B cell (primary cell): ENCODE results near the gene TSC22D2. TPM values are rescaled to one million over a fixed set of nuclear protein-coding genes. Genes with fewer than 3 reads are reported as not detected.

Experiments used
- ATAC-seq: fragments of 200-7000 bp; cut with Tn5 transposase; one replicate; pipeline ENCODE4 v1.10.0; 2021; ENCODE audit warnings: low read depth, mild to moderate bottlenecking, moderate number of reproducible peaks, moderate library complexity
- CTCF ChIA-PET: fragments of 350-600 bp; sonication (Branson Sonifier 250); formaldehyde crosslinking; loops from one replicate; lab custom pipeline; 2021; ENCODE audit warnings: antibody characterized with exemption, inconsistent platforms; lab: Charles Lee
- POLR2A ChIA-PET: fragments of 350-600 bp; sonication (Branson Sonifier 250); formaldehyde crosslinking; loops from one replicate; lab custom pipeline; 2021; ENCODE audit warnings: antibody characterized with exemption; lab: Charles Lee
- DNase-seq: peaks from one replicate; pipeline ENCODE4 v3.0.0; 2013
- H2AFZ ChIP-seq: 2 replicates; pipeline ENCODE4 v1.6.1; 2012; ENCODE audit warnings: mild to moderate bottlenecking, low read depth, low read length; ENCODE audit not compliant: insufficient read depth, poor library complexity, severe bottlenecking
- H3K27ac ChIP-seq, 2 donors: 1 replicate in 1 of 2; 2 replicates in 1 of 2; pipeline ENCODE4 v1.5.1; 2012 to 2013; ENCODE audit warnings: low read length in 2 of 2, mild to moderate bottlenecking in 2 of 2, moderate library complexity in 1 of 2
- H3K27me3 ChIP-seq, 4 experiments: fragments of 200-600 bp in 1 of 4; sonication (generic) in 1 of 4; replicated peaks in 1 of 4; 1 replicate in 2 of 4; 2 replicates in 2 of 4; pipeline versions ENCODE4 v1.6.1 to v1.7.0; 2013 to 2016; ENCODE audit warnings: low read length in 3 of 4, mild to moderate bottlenecking in 2 of 4, mixed read lengths in 1 of 4, moderate library complexity in 1 of 4; ENCODE audit not compliant: insufficient read depth in 4 of 4, control insufficient read depth in 3 of 4; ENCODE audit errors: control extremely low read depth in 1 of 4
- H3K36me3 ChIP-seq, 2 experiments: replicated peaks in 1 of 2; 1 replicate in 1 of 2; 2 replicates in 1 of 2; pipeline versions ENCODE4 v1.6.1 to v1.7.1; 2013; ENCODE audit warnings: low read length in 1 of 2; ENCODE audit not compliant: insufficient read depth in 2 of 2, control insufficient read depth in 1 of 2; ENCODE audit errors: control extremely low read depth in 1 of 2, extremely low read depth in 1 of 2
- H3K4me1 ChIP-seq, 2 donors: fragments of 200-600 bp in 1 of 2; sonication (generic) in 1 of 2; 1 replicate in 1 of 2; 2 replicates in 1 of 2; pipeline versions ENCODE4 v1.5.1 to v1.6.1; 2013 to 2017; ENCODE audit warnings: low read length in 2 of 2; ENCODE audit not compliant: control insufficient read depth in 2 of 2, insufficient read depth in 2 of 2
- H3K4me2 ChIP-seq: replicated peaks from 2 replicates; pipeline ENCODE3; 2012; ENCODE audit warnings: mild to moderate bottlenecking, low read depth, low read length; ENCODE audit not compliant: poor library complexity, severe bottlenecking
- H3K4me3 ChIP-seq, 5 experiments: fragments of 200-600 bp in 1 of 5; sonication (generic) in 1 of 5; 1 replicate in 3 of 5; 2 replicates in 2 of 5; pipeline versions ENCODE4 v1.5.1 to v1.7.0; 2011 to 2016; ENCODE audit warnings: low read length in 4 of 5, mild to moderate bottlenecking in 4 of 5, low read depth in 2 of 5, control low read depth in 1 of 5, moderate library complexity in 1 of 5; ENCODE audit not compliant: insufficient read depth in 1 of 5; ENCODE audit errors: control extremely low read depth in 1 of 5, extremely low read depth in 1 of 5
- H3K79me2 ChIP-seq: fragments of 200-600 bp; sonication (generic); one replicate; pipeline ENCODE4 v1.6.0; 2016; ENCODE audit warnings: low read length; ENCODE audit not compliant: control insufficient read depth, insufficient read depth
- H3K9ac ChIP-seq: fragments of 200-600 bp; sonication (generic); 2 replicates; pipeline ENCODE4 v1.6.1; 2017; ENCODE audit warnings: mild to moderate bottlenecking, low read length, moderate library complexity
- H3K9me3 ChIP-seq, 3 donors: one replicate each; pipeline versions ENCODE4 v1.6.1 to v1.7.1; 2013; ENCODE audit warnings: low read length in 2 of 3; ENCODE audit not compliant: control insufficient read depth in 2 of 3, insufficient read depth in 1 of 3; ENCODE audit errors: control extremely low read depth in 1 of 3
- H4K20me1 ChIP-seq: 2 replicates; pipeline ENCODE4 v1.6.0; 2012; ENCODE audit warnings: mild to moderate bottlenecking, low read length; ENCODE audit not compliant: insufficient read depth, control insufficient read depth, poor library complexity, severe bottlenecking
- H3K27ac Mint-ChIP-seq: one replicate; pipeline ENCODE4 v1.8.0; 2021; ENCODE audit warnings: mixed read lengths
- H3K27me3 Mint-ChIP-seq: one replicate; pipeline ENCODE4 v1.8.0; 2021; ENCODE audit warnings: mixed read lengths
- H3K4me1 Mint-ChIP-seq: one replicate; pipeline ENCODE4 v1.8.0; 2021; ENCODE audit warnings: mixed read lengths
- H3K4me3 Mint-ChIP-seq: one replicate; pipeline ENCODE4 v1.8.0; 2021; ENCODE audit warnings: mixed read lengths
- H3K9me3 Mint-ChIP-seq: one replicate; pipeline ENCODE4 v1.8.0; 2022; ENCODE audit warnings: mixed read lengths; ENCODE audit not compliant: insufficient read depth
- CTCF ChIP-seq: fragments of 200-600 bp; IDR thresholded peaks from one replicate; pipeline ENCODE4 v1.8.0; 2022; ENCODE audit warnings: antibody characterized with exemption, mild to moderate bottlenecking
- EZH2 ChIP-seq: IDR thresholded peaks from 2 replicates; pipeline ENCODE4 v1.6.1; 2012; ENCODE audit warnings: borderline replicate concordance, low read depth, mild to moderate bottlenecking, moderate library complexity, low read length; ENCODE audit not compliant: insufficient read depth, poor library complexity, severe bottlenecking
- WGBS: methylation state at CpG from one replicate; pipeline ENCODE4 v1.1.5; 2013; ENCODE audit warnings: missing lambda C conversion rate; ENCODE audit not compliant: insufficient coverage; 5-methylcytosine and 5-hydroxymethylcytosine counted together
- intact Hi-C: fragments of 100-400 bp; cut with micrococcal nuclease; formaldehyde crosslinking; loops from one replicate; pipeline ENCODE4 v1.10.0; 2022
- polyA plus RNA-seq: library from polyadenylated mRNA; depleted of rRNA; stranded (reverse); fragments of >200 nt; gene quantifications from 2 replicates; pipeline ENCODE4 v1.2.3, GENCODE V29; 2012
- total RNA-seq, 2 donors: library from RNA; stranded (reverse); fragments of 120-200 nt in 1 of 2; gene quantifications; 1 replicate in 1 of 2; 2 replicates in 1 of 2; pipeline versions ENCODE4 v1.2.3 to v1.2.4, GENCODE V29; 2013 to 2022

Gene TSC22D2
- total and polyA plus RNA-seq, 2 donors (not counting 1 experiment from before 2014, with no cell fraction given) = 17.2 to 45.9 TPM

- Histone ChIP-seq H3K27me3 (no peaks in the 10 kb centered on the region), H3K4me2 (no peak overlapping the region), H3K4me3 (no peak overlapping the region), H3K36me3 (no peaks in the 10 kb centered on the region), H3K27ac (no peak overlapping the region), H4K20me1 (peaks cover under 1% of the 10 kb centered on the region), H3K79me2 (no peaks in the 10 kb centered on the region), H3K9ac (no peak overlapping the region), H3K4me1 (peaks cover 5% of the 10 kb centered on the region in 2 donors), H3K9me3 (no peaks in the 10 kb centered on the region), H2AFZ (no peak overlapping the region)
- H3K4me3 Mint-ChIP-seq = no peak overlapping the region
- peaks cover 10% of the 10 kb centered on the region for H3K4me1 Mint-ChIP-seq
- ChIA-PET CTCF (interaction anchor here (0.5 to 1.4 kb wide), 4 partner anchors 9 to 457 kb away, joined by 3 to 5 read pairs (median 3); no protein-coding TSS in a partner anchor), POLR2A (no interaction called here)
- TF ChIP-seq CTCF (no peak), EZH2 (no peak)
- H3K9me3 Mint-ChIP-seq = no peaks in the 10 kb centered on the region
- H3K27ac Mint-ChIP-seq = no peak overlapping the region
- no peak for ATAC-seq
- H3K27me3 Mint-ChIP-seq = no peaks in the 10 kb centered on the region
- DNase-seq = no peak
- intact Hi-C loops = no loop called here
Observed at GRCh38 chr3:150404023-150404422, 4.1 kb upstream of the TSC22D2 start.

DNA sequence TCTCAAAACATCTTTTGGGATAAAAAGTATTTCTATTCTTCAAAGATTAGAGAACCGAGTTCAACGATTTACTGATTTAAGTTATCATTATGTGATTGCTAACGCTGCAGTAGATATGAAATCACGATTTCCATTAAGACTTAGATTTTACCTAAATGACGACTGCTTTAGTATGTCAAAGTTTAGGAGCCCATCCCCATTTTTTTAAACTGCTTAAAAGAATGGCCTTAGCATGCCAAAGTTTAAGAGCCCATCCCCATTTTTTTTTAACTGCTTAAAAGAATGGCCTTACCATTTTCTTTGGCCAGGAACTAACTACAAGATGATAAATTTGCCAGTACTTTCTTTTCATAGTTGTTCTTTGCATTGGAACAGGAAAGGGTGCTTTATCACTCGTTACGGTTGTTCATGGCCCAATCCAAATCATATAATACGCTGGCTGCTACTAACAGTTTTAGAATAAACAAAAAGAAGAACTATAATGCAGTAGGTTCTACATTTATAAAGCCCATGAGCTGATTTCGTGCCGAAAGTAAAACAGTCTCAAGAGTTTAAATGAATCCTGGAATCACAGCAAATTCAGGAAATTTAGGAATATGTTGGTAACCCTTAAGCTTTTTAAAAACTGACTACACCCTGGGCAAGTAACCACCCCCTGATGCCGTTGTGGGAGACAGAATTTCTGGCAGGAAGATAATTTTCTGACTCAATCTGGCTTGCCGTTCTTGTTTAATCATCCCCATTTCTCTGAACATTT is 869 bp upstream of the TSC22D2 start:
- Mint-ChIP-seq H3K27me3 (no peaks in the 10 kb centered on the region), H3K27ac (peak overlapping the region; percentile 94), H3K9me3 (no peaks in the 10 kb centered on the region), H3K4me3 (peak overlapping the region; percentile 87), H3K4me1 (peaks cover 22% of the 10 kb centered on the region)
- H3K27me3 ChIP-seq = no peaks in the 10 kb centered on the region
- WGBS = 33% methylated on average over 3 of the region's 12 CpGs
- H2AFZ ChIP-seq = peak overlapping the region; percentile 66
- DNase-seq (no peak), ATAC-seq (no peak)
- H3K27ac ChIP-seq = peak overlapping the region; percentile 91 to 99
- H3K9ac ChIP-seq = peak overlapping the region; percentile 95
- peak overlapping the region; percentile 71 for H3K4me2 ChIP-seq
- H3K4me1 ChIP-seq = peaks cover 9 to 20% of the 10 kb centered on the region in 2 donors
- POLR2A ChIA-PET = interaction anchor here (0.7 to 2.9 kb wide), 3 partner anchors 10 to 23 kb away, joined by 3 to 26 read pairs (median 6); no protein-coding TSS in a partner anchor
- H3K79me2 ChIP-seq = peaks cover 31% of the 10 kb centered on the region
- CTCF ChIA-PET = interaction anchor here (1.0 to 7.6 kb wide), 4 partner anchors 22 to 89 kb away, joined by 3 to 72 read pairs (median 7); no protein-coding TSS in a partner anchor
- TF ChIP-seq EZH2 = no peak
- no peak for TF ChIP-seq CTCF
- no peaks in the 10 kb centered on the region for H3K9me3 ChIP-seq
- peak overlapping the region; percentile 66 to 83 (median 77) for H3K4me3 ChIP-seq
- intact Hi-C loops = loop anchor here (5.0 kb wide), 1 partner anchor 35 kb away; no protein-coding TSS in a partner anchor
- no peaks in the 10 kb centered on the region for H3K36me3 ChIP-seq
- peaks cover 32% of the 10 kb centered on the region for H4K20me1 ChIP-seq
